Measurements from ENCODE around the gene DVL3. TPM values are rescaled to one million over a fixed set of nuclear protein-coding genes. Genes with fewer than 3 reads are reported as not detected.
"Not testable (repeated sequence)": the region's sequence is repeated elsewhere in the genome, so short reads cannot be mapped to it uniquely, and the experiment has no call there.

DVL3 gene
- total RNA-seq, result 16.8 and 63.6 TPM in 2 replicates

DNA sequence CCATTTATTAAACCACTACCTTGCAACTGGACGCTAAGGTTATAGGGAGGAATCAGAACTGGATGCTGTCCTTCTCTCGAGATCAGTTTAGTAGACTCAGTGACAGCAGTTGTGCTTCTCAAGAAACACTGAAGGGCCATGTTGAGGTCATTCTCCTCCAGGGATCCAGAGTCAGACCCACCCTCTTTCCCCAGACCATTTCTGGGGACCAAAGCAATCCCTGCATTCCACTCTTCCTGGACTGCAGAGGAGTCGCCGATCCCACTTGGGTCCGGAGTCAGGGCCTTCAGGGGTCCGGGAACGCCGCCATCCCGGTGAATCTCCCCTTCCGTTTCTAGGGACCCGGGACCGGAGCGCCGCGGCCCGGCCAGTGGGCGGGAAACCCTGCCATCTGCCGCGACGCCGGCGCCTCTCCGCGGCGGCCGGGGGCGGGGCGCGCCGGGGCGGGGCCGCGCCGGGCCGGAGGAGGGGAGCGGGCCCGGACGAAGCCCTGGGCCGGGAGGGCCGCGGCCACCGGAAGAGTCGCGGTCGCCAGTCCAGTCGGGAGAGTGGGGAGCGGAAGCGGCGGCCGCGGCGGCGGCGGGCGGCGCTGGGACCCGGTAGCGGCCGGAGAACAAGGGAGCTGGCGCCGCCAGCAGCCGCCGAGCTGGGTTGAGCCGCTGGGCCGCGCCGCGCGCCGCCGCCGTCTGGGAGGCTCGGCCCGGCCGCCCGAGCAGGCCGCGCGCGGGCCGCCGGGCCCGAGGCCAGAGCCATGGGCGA, at the start of gene DVL3:
TSS of gene DVL3 (plus strand) at position 493 of the 759 bp plus-strand sequence. CDS start at position 752, 259 bp downstream.
- peak; percentile 40 for DNase-seq (ENCODE audit: low read depth)

GRCh38 chr3:184110316-184110725, 44.9 kb upstream of the DVL3 start:
- peak; percentile 40 for DNase-seq (ENCODE audit: low read depth)

DNA sequence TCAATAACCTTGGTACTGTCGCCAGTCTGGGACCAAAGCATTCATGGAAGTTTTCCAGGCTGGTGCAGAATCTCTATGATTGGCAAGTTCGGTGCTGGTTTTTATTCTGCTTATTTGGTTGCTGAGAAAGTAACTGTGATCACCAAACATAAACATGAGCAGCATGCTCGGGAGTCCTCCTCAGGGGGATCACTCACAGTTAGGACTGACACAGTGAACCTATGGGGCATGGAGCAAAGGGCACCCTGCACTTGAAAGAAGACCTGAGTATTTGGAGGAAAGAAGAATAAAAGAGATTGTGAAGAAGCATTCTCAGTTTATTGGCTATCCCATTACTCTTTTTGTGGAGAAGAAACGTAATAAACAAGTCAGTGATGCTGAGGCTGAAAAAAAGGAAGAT, 39.2 kb upstream of the DVL3 start:
- DNase-seq (ENCODE audit: low read depth), result no peak

DNA sequence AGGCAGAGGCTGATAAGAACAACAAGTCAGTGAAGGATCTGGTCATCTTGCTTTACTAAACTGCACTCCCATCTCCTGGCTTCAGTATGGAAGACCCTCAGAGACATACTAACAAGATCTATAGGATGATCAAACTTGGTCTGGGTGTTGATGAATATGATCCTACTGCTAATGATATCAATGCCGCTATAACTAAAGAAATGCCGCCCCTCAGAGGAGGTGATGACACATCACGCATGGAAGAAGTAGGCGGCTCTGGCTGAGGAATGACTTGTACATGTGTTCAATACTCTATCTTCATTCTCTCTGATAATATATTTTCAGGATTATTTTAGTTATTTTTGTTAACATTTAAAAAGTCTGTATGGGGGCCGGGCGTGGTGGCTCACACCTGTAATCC, 37.5 kb upstream of the DVL3 start:
- no peak for DNase-seq (ENCODE audit: low read depth)

DNA sequence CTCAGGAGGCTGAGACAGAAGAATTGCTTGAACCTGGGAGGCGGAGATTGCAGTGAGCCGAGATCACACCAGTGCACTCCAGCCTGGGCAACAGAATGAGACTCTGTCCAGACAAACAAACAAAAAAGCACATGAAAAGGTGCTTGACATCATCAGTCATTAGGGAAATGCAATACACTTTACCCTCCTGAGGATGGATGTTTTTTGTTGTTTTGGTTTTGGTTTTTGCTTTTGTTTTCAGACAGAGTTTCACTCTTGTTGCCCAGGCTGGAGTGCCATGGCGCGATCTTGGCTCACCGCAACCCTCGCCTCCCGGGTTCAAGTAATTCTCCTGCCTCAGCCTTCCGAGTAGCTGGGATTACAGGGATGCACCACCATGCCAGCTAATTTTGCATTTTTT, 34.1 kb upstream of the DVL3 start:
- not testable (repeated sequence) for DNase-seq (ENCODE audit: low read depth)

- DNase-seq (ENCODE audit: low read depth), result no peak
Measured at GRCh38 chr3:184126006-184126405, 29.2 kb upstream of the DVL3 start.

- peak; percentile 23 for DNase-seq (ENCODE audit: low read depth)
Measured at GRCh38 chr3:184129012-184129411, 26.2 kb upstream of the DVL3 start.

GRCh38 chr3:184132945-184133344, 22.2 kb upstream of the DVL3 start:
- no peak for DNase-seq (ENCODE audit: low read depth)

GRCh38 chr3:184133840-184134745, 21.1 kb upstream of the DVL3 start:
- DNase-seq (ENCODE audit: low read depth), result peak; percentile 69

DNA sequence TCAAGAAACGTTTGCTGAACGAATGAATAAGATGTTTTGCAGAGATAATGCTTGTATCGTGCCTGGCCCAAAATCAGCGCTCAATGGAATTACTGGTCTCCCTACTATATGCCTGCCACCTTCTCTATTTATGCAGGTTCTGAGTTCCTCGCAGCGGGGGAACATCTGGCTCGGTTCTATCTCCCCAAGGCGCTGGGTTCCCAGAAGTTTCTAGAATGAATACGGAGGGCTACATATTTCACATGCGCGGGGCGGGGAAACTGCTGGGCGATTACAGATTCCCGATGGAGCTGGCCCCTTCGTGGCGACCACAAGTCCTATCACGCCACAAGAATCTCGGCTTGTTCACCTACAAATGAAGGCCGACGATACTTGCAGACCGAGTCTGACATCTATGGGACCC, 20.4 kb upstream of the DVL3 start:
- DNase-seq (ENCODE audit: low read depth), result no peak

DNA sequence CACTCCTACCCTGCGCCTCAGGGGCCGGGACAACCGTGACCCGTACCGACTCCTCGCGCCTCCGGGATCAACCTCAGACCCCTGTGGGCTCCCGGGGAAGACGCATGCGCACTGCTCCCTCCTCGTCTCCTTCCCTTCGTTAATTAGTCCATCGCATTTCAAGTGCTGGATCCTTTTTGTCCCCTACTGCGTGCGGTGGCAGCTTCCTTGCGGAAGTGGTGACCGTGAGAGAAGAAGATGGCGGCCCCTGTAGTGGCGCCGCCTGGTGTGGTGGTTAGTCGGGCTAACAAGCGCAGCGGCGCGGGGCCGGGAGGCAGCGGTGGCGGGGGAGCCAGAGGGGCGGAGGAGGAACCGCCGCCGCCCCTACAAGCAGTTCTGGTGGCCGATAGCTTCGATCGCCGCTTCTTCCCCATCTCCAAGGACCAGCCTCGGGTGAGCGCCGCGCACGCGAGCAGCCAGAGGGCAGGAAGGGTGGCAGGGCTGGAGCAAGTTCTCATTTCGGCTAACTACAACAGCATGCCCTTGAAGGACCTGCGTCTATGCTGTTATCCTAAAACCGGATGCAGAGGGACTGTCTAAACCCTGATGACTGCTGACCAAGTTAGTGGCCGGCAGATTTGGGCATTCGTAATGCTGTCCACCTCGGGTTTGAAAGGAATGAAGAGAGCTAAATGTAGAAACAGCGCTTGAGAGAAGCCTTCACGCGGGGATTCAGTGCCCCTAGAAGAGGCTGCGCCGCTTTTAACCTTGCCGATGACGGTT, 19.8 kb upstream of the DVL3 start, which contains the start of gene EIF2B5:
TSS of gene EIF2B5 (plus strand) at position 210 of the 762 bp plus-strand sequence. CDS start at position 238, 28 bp downstream.
- peak; percentile 91 for DNase-seq (ENCODE audit: low read depth)

GRCh38 chr3:184135911-184136260, 19.3 kb upstream of the DVL3 start:
- no peak for DNase-seq (ENCODE audit: low read depth)

DNA sequence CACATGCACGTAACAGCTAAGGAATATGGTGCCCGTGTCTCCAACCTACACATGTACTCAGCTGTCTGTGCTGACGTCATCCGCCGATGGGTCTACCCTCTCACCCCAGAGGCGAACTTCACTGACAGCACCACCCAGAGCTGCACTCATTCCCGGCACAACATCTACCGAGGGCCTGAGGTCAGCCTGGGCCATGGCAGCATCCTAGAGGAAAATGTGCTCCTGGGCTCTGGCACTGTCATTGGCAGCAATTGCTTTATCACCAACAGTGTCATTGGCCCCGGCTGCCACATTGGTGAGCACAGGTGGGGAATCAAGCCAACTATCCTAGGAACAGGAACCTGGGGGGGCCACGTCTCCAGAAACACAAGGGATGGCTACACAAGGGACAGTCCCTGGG, 14.7 kb upstream of the DVL3 start:
- no peak for DNase-seq (ENCODE audit: low read depth)

DNA sequence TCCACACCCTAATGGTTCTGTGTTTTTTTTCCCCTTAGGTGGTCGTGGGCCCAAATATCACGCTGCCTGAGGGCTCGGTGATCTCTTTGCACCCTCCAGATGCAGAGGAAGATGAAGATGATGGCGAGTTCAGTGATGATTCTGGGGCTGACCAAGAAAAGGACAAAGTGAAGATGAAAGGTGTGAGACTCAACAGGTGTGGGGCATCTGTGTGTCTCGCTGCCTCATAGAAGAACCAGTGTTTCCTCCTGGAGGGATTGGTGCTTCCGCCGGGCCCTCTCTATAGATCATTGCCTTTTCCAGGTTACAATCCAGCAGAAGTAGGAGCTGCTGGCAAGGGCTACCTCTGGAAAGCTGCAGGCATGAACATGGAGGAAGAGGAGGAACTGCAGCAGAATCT, 13.0 kb upstream of the DVL3 start:
- DNase-seq (ENCODE audit: low read depth), result no peak

- no peak for DNase-seq (ENCODE audit: low read depth)
Measured at GRCh38 chr3:184143327-184143726, 11.8 kb upstream of the DVL3 start.

DNA sequence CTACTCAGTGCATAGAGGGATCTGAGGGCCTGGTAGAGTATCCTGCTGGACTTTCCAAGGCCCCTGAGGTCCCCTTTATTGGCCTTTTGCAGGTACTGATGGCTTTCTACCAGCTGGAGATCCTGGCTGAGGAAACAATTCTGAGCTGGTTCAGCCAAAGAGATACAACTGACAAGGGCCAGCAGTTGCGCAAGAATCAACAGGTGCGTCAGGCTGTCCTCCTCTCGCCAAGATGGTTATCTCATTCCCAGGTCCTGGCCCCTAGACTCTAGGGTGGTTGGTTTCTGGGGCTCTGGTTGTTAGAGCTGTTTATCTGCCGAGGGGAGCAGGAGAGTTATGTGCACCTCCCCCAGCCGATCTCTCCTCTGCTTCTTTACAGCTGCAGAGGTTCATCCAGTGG, 10.7 kb upstream of the DVL3 start:
- DNase-seq (ENCODE audit: low read depth), result no peak

DNA sequence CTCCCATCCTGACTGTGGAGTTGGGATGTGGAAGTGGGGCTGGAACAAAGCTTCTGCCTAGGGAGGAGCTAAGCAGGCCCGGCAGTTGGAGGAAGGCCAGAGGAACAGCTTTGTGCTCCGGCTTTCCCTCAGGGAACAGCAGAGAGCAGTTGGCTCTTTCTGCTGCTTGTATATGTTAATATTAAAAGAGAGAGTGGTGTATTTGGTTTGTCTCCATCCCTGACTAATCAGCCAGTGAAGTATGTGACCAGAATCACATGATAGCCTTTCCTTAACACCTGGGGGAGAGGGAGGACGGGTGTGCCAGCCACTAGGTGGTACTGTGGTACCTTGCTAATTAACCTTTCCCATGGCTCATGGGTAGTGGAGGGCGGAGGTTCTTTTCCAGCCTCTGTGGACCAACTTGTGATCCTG, 10.1 kb upstream of the DVL3 start:
- DNase-seq (ENCODE audit: low read depth), result peak; percentile 87

GRCh38 chr3:184145751-184146270, 9.4 kb upstream of the DVL3 start:
- DNase-seq (ENCODE audit: low read depth), result no peak

DNA sequence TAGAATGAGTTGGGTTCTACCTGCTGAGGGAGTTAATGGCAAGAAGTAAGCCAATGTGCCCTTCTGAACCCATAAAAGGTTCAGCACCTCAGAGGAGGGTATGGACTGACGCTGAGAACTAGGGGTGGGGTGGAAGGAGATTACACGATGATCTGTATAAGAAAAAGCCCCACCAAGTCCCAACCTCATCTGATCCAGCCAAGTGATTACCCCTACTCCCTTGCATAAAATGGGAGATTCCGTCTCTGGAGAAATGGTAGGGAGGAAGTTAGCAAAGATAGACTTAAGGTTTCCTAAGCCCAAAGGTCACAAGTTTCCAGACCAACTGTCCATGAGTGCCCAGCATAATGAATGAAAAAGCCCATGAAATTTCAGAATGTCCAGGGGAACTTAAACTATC, 7.1 kb upstream of the DVL3 start:
- no peak for DNase-seq (ENCODE audit: low read depth)

- DNase-seq (ENCODE audit: low read depth), result no peak
Measured at GRCh38 chr3:184149123-184149522, 6.1 kb upstream of the DVL3 start.

- DNase-seq (ENCODE audit: low read depth), result not testable (repeated sequence)
Measured at GRCh38 chr3:184149770-184150169, 5.4 kb upstream of the DVL3 start.

Measured in renal cortical epithelial cell (primary cell).